GM21786 (cell line): Measurements from ENCODE around the gene MOB3B.

ENCODE experiments used
- ATAC-seq: cut with Tn5 transposase; IDR thresholded peaks from one replicate; pipeline ENCODE4 v1.9.1; 2021; ENCODE audit not compliant: unreplicated experiment

MOB3B gene

GRCh38 chr9:27542508-27542907 is 12.9 kb upstream of the MOB3B start:
- no peak for ATAC-seq

- ATAC-seq = no peak
Observed at GRCh38 chr9:27541740-27542139, 12.1 kb upstream of the MOB3B start.

GRCh38 chr9:27540502-27540901 is 10.9 kb upstream of the MOB3B start:
- no peak for ATAC-seq

- ATAC-seq = peak; percentile 46
Observed at GRCh38 chr9:27539479-27540441, 10.1 kb upstream of the MOB3B start.

GRCh38 chr9:27538647-27539046 is 9.0 kb upstream of the MOB3B start:
- peak; percentile 40 for ATAC-seq

- ATAC-seq = no peak
Observed at GRCh38 chr9:27537756-27538155, 8.1 kb upstream of the MOB3B start.

- ATAC-seq = no peak
Observed at GRCh38 chr9:27537027-27537435, 7.4 kb upstream of the MOB3B start.

- ATAC-seq = no peak
Observed at GRCh38 chr9:27536168-27536567, 6.6 kb upstream of the MOB3B start.

- peak; percentile 44 for ATAC-seq
Observed at GRCh38 chr9:27535701-27536118, 6.1 kb upstream of the MOB3B start.

- no peak for ATAC-seq
Observed at GRCh38 chr9:27534658-27535209, 5.1 kb upstream of the MOB3B start.

- no peak for ATAC-seq
Observed at GRCh38 chr9:27534131-27534530, 4.5 kb upstream of the MOB3B start.

GRCh38 chr9:27533311-27533710 is 3.7 kb upstream of the MOB3B start:
- ATAC-seq = no peak

GRCh38 chr9:27532046-27532445 is 2.4 kb upstream of the MOB3B start:
- ATAC-seq = no peak

GRCh38 chr9:27530915-27531755 is 1.5 kb upstream of the MOB3B start:
- no peak for ATAC-seq

- peak; percentile 34 for ATAC-seq
Observed at GRCh38 chr9:27528886-27529315, 713 bp downstream of the MOB3B start.

- peak; percentile 55 for ATAC-seq
Observed at GRCh38 chr9:27528076-27528885, 1.3 kb downstream of the MOB3B start.

GRCh38 chr9:27527702-27528075 is 1.9 kb downstream of the MOB3B start:
- ATAC-seq = no peak

GRCh38 chr9:27524236-27524635 is 5.4 kb downstream of the MOB3B start, which contains the start of gene IFNK:
Gene IFNK (plus strand): TSS chr9:27524290. CDS start chr9:27524337, 47 bp downstream.
- ATAC-seq = no peak

GRCh38 chr9:27523141-27523540 is 6.5 kb downstream of the MOB3B start:
- no peak for ATAC-seq

GRCh38 chr9:27520986-27521385 is 8.6 kb downstream of the MOB3B start:
- ATAC-seq = no peak
